Activated naive CD4-positive, alpha-beta T cell treated with anti-CD3 and anti-CD28 coated beads, Interleukin-2, amount 50 U/mL, for 72 hours (primary cell): Measurements from ENCODE around the gene MAP1LC3A. TPM values are rescaled to one million over a fixed set of nuclear protein-coding genes. Genes with fewer than 3 reads are reported as not detected.

Experiments
- total RNA-seq, 2 donors: library from RNA; stranded (reverse); gene quantifications; one replicate each; pipeline ENCODE4 v1.2.3, GENCODE V29; 2022

The MAP1LC3A gene
- total RNA-seq, 2 donors from 2014 or later: 1.3 to 1.9 TPM

Other genes starting within 250 kb of the MAP1LC3A start
- 10 to 100 TPM; 37.4 to 49.5 TPM for gene ITCH, start 195.4 kb upstream of the MAP1LC3A start, total RNA-seq
- gene DYNLRB1, start 42.3 kb upstream of the MAP1LC3A start, total RNA-seq: 10 to 100 TPM; 72.0 to 82.9 TPM
- 10 to 100 TPM; 13.2 to 20.6 TPM for gene PIGU, start 118.4 kb downstream of the MAP1LC3A start, total RNA-seq
- gene TP53INP2, start 145.6 kb downstream of the MAP1LC3A start, total RNA-seq: 1 to 10 TPM; 4.3 to 5.1 TPM